Lung (tissue), 12 donors: ENCODE measurements around the gene SLC8A1. TPM values are rescaled to one million over a fixed set of nuclear protein-coding genes. Genes with fewer than 3 reads are reported as not detected.

Experiments used
- ATAC-seq: fragments of 200-7000 bp; cut with Tn5 transposase; one replicate; pipeline ENCODE4 v1.9.1; 2020; ENCODE audit warnings: moderate number of reproducible peaks; ENCODE audit not compliant: insufficient read depth, low FRiP score
- DNase-seq, 3 donors: peaks; one replicate each; pipeline ENCODE4 v3.0.0-alpha.2; 2013 to 2017
- H3K27ac ChIP-seq, 2 donors: one replicate each; pipeline ENCODE4 v1.5.1; 2013; ENCODE audit warnings: mild to moderate bottlenecking in 2 of 2, moderate library complexity in 2 of 2, control low read depth in 1 of 2, inconsistent platforms in 1 of 2, low read depth in 1 of 2, low read length in 1 of 2
- H3K27me3 ChIP-seq, 3 donors: one replicate each; pipeline ENCODE4 v1.5.1; 2013; ENCODE audit warnings: low read length in 2 of 3; ENCODE audit not compliant: control insufficient read depth in 3 of 3, insufficient read depth in 3 of 3
- H3K36me3 ChIP-seq, 4 donors: one replicate each; pipeline ENCODE4 v1.5.1; 2013; ENCODE audit warnings: low read length in 4 of 4, mild to moderate bottlenecking in 1 of 4, moderate library complexity in 1 of 4; ENCODE audit not compliant: control insufficient read depth in 4 of 4, insufficient read depth in 4 of 4
- H3K4me1 ChIP-seq, 5 donors: one replicate each; pipeline ENCODE4 v1.5.1; 2013; ENCODE audit warnings: low read length in 5 of 5, mild to moderate bottlenecking in 2 of 5, moderate library complexity in 1 of 5; ENCODE audit not compliant: control insufficient read depth in 5 of 5, insufficient read depth in 5 of 5
- H3K4me3 ChIP-seq: one replicate; pipeline ENCODE4 v1.5.1; 2013; ENCODE audit warnings: mild to moderate bottlenecking, control low read depth, moderate library complexity
- H3K9ac ChIP-seq, 2 donors: one replicate each; pipeline ENCODE4 v1.5.1; 2013; ENCODE audit warnings: low read length in 2 of 2, control low read depth in 1 of 2; ENCODE audit not compliant: insufficient read depth in 1 of 2
- H3K9me3 ChIP-seq, 4 donors: one replicate each; pipeline ENCODE4 v1.5.1; 2013; ENCODE audit warnings: low read length in 3 of 4, mild to moderate bottlenecking in 1 of 4, moderate library complexity in 1 of 4; ENCODE audit not compliant: control insufficient read depth in 4 of 4, insufficient read depth in 3 of 4
- WGBS, 2 donors: extraction: QIAGEN DNeasy Blood & Tissue Kit; methylation state at CpG; one replicate each; pipeline ENCODE4 v1.1.7; 2013; 5-methylcytosine and 5-hydroxymethylcytosine counted together
- polyA plus RNA-seq, 2 donors: library from polyadenylated mRNA; stranded (reverse); fragments of 200-250 nt; gene quantifications; one replicate each; pipeline ENCODE4 v1.2.1, GENCODE V29; 2013
- total RNA-seq, 2 donors: library from RNA; depleted of rRNA in 1 of 2; stranded (reverse); fragments of >200 nt in 1 of 2; gene quantifications; one replicate each; pipeline ENCODE4 v1.2.1, GENCODE V29; 2014 to 2021
- TF ChIP-seq, protein P1 (sequence below): IDR thresholded peaks from 2 replicates; pipeline ENCODE4 v1.5.1; 2012; ENCODE audit warnings: mild to moderate bottlenecking; ENCODE audit errors: control extremely low read depth, extremely low read depth
- donor health status: control.
- donor health status: control.
- donor health status: Bipolar disorder and iron deficiency.
- donor health status: healthy.
- donor health status: DM: yes; HTN: yes; CAD: no.

Gene SLC8A1
- total and polyA plus RNA-seq, 4 donors: 1.2 to 34.7 (median 18.4) TPM

DNA sequence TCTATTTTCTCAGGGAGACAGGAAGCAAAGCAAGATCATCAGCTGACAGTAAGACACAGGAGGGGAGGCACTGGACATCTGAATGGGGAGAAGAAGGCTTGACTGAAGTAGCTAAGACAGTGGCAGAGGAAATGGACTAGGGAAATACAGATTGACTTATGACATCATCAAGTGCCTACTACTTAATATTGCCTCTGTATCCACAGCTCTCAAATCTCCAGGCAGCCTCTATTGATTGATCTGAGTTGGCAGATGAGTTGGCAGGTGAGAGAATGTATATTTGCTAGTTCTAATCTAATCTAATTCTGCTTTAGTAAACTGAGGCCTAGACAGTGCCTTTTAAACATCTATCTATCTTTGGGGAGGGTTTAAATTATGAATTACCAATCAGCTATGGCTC lies 242.1 kb downstream of the SLC8A1 start:
- H3K4me1 ChIP-seq: peaks cover 0 to 15% (median 0%) of the 10 kb centered on the region in 5 donors
- ATAC-seq (no peak), DNase-seq (no peak)
- H3K9me3 ChIP-seq: no peaks in the 10 kb centered on the region
- H3K4me3 ChIP-seq: no peak overlapping the region
- H3K36me3 ChIP-seq: no peaks in the 10 kb centered on the region
- no peak overlapping the region for H3K9ac ChIP-seq
- TF ChIP-seq, protein P1, sequence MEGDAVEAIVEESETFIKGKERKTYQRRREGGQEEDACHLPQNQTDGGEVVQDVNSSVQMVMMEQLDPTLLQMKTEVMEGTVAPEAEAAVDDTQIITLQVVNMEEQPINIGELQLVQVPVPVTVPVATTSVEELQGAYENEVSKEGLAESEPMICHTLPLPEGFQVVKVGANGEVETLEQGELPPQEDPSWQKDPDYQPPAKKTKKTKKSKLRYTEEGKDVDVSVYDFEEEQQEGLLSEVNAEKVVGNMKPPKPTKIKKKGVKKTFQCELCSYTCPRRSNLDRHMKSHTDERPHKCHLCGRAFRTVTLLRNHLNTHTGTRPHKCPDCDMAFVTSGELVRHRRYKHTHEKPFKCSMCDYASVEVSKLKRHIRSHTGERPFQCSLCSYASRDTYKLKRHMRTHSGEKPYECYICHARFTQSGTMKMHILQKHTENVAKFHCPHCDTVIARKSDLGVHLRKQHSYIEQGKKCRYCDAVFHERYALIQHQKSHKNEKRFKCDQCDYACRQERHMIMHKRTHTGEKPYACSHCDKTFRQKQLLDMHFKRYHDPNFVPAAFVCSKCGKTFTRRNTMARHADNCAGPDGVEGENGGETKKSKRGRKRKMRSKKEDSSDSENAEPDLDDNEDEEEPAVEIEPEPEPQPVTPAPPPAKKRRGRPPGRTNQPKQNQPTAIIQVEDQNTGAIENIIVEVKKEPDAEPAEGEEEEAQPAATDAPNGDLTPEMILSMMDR: no peak
- no peak overlapping the region for H3K27ac ChIP-seq
- H3K27me3 ChIP-seq: no peaks in the 10 kb centered on the region

DNA sequence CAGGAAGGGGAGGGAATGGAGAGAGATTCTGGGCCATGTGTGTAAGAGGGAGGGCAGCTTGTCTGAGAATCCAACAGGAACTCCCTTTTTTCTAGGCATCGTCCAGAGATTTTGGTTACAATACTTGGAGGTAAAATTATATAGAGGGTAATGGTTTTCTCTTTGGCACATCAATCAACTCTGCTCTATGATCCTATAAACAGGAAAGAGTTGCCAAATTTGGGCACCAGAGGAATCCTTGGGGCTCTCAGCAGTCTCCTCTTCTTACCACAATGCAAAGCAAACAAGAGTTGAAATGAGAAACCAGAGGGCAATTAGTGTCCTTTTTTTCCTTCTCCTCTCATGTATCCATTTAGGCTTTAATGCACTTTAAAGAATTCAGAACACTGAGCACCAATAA lies 243.4 kb downstream of the SLC8A1 start:
- TF ChIP-seq, protein P1: no peak
- Histone ChIP-seq H3K4me1 (peaks cover 0 to 5% (median 0%) of the 10 kb centered on the region in 5 donors), H3K36me3 (no peaks in the 10 kb centered on the region), H3K27ac (no peak overlapping the region), H3K4me3 (no peak overlapping the region), H3K27me3 (no peaks in the 10 kb centered on the region), H3K9ac (no peak overlapping the region), H3K9me3 (no peaks in the 10 kb centered on the region)
- DNase-seq: no peak
- ATAC-seq: no peak
- 85 to 95% methylated on average over 1 of the region's 1 CpG for WGBS, 2 donors

DNA sequence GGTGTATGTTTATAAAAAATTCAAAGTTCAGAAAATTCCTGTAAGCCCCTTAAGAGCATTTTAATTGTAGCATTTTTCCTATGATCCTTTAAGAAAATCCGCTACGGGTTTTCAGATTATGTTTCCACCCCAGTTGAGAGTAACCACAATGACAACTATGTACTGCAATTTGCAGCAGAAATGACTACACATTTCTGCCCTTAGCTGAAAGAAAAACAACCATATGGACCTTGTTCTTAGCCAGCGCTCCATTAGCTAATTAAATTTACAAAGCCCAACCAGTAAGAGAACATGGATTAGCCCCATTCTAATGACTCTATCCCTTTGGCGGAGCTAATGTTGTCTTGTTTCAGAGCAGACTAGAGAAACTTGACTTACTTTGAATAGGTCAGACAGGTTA lies 247.6 kb downstream of the SLC8A1 start:
- WGBS, 2 donors: 92 to 93% methylated on average over 4 of the region's 4 CpGs
- Histone ChIP-seq H3K27me3 (no peaks in the 10 kb centered on the region), H3K9me3 (no peaks in the 10 kb centered on the region), H3K9ac (no peak overlapping the region), H3K36me3 (no peaks in the 10 kb centered on the region), H3K27ac (no peak overlapping the region), H3K4me1 (peaks cover 0 to 22% (median 3%) of the 10 kb centered on the region in 5 donors), H3K4me3 (no peak overlapping the region)
- ATAC-seq (no peak), DNase-seq (peak in 2 of 3 donors; percentile 10 to 16)
- TF ChIP-seq, protein P1: no peak

DNA sequence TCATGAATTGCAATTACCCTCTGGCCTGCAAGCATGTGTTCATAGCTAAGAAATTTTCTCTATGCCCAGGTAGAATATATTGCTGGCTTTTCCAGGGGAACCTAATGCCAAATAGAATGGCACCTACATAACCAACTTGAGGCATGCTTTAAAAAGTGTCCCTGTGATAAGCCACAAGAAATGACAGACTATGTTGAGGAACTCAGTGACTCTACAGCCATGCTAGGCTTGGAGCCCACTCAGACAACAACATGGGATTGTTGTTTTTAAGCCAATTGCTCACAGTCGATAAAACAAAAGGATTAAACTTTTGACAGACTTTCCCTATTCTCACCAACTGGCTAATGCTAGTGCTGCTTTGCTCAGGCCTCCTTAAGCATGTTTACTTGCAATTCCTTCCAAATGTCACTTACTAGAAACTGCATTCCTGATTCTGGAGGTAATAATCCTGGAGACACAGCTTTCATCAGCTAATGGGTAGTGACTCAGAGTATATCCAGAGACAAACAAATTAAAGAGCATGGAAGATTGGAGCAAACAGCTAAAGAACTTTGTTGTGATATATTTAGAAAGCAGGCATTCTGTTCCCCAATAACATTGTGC lies 249.0 kb downstream of the SLC8A1 start:
- H3K36me3 ChIP-seq: no peaks in the 10 kb centered on the region
- H3K4me1 ChIP-seq: peaks cover 0 to 22% (median 3%) of the 10 kb centered on the region in 5 donors
- TF ChIP-seq, protein P1: no peak
- H3K27ac ChIP-seq: peak overlapping the region in 1 of 2 donors; percentile 6
- no peak overlapping the region for H3K9ac ChIP-seq
- DNase-seq (peak in 1 of 3 donors; percentile 19), ATAC-seq (no peak)
- H3K9me3 ChIP-seq: no peaks in the 10 kb centered on the region
- 45 to 62% methylated on average over 1 of the region's 1 CpG for WGBS, 2 donors
- H3K27me3 ChIP-seq: no peaks in the 10 kb centered on the region
- H3K4me3 ChIP-seq: no peak overlapping the region
